ENCODE measurements around the gene BLTP1.
"Not testable (repeated sequence)": the region's sequence is repeated elsewhere in the genome, so short reads cannot be mapped to it uniquely, and the experiment has no call there.

Gene BLTP1

GRCh38 chr4:122151982-122152710 lies at the start of gene BLTP1:
Gene BLTP1, plus strand, starts transcription at chr4:122152331. Its CDS starts 18,317 bp downstream, at chr4:122170648.
- DNase-seq (ENCODE audit: low read depth in 3 of 3): peak; percentile 78 to 80 (median 78)

- DNase-seq (ENCODE audit: low read depth in 3 of 3): no peak
Measured at GRCh38 chr4:122104184-122104583, 47.9 kb upstream of the BLTP1 start.

- DNase-seq (ENCODE audit: low read depth in 3 of 3): no peak
Measured at GRCh38 chr4:122107680-122108079, 44.5 kb upstream of the BLTP1 start.

GRCh38 chr4:122110304-122110703 lies 41.8 kb upstream of the BLTP1 start:
- not testable (repeated sequence) for DNase-seq (ENCODE audit: low read depth in 3 of 3)

GRCh38 chr4:122117743-122118142 lies 34.4 kb upstream of the BLTP1 start:
- DNase-seq (ENCODE audit: low read depth in 3 of 3): no peak

GRCh38 chr4:122118243-122118642 lies 33.9 kb upstream of the BLTP1 start:
- DNase-seq (ENCODE audit: low read depth in 3 of 3): no peak

GRCh38 chr4:122119739-122120138 lies 32.4 kb upstream of the BLTP1 start:
- no peak for DNase-seq (ENCODE audit: low read depth in 3 of 3)

GRCh38 chr4:122121593-122121992 lies 30.5 kb upstream of the BLTP1 start:
- DNase-seq (ENCODE audit: low read depth in 3 of 3): no peak

GRCh38 chr4:122122083-122122482 lies 30.0 kb upstream of the BLTP1 start:
- no peak for DNase-seq (ENCODE audit: low read depth in 3 of 3)

- no peak for DNase-seq (ENCODE audit: low read depth in 3 of 3)
Measured at GRCh38 chr4:122129061-122129460, 23.1 kb upstream of the BLTP1 start.

- no peak for DNase-seq (ENCODE audit: low read depth in 3 of 3)
Measured at GRCh38 chr4:122131562-122132157, 20.5 kb upstream of the BLTP1 start.

- no peak for DNase-seq (ENCODE audit: low read depth in 3 of 3)
Measured at GRCh38 chr4:122132891-122133290, 19.2 kb upstream of the BLTP1 start.

- DNase-seq (ENCODE audit: low read depth in 3 of 3): no peak
Measured at GRCh38 chr4:122139139-122139538, 13.0 kb upstream of the BLTP1 start.

GRCh38 chr4:122140834-122141233 lies 11.3 kb upstream of the BLTP1 start:
- no peak for DNase-seq (ENCODE audit: low read depth in 3 of 3)

- no peak for DNase-seq (ENCODE audit: low read depth in 3 of 3)
Measured at GRCh38 chr4:122142687-122143086, 9.4 kb upstream of the BLTP1 start.

- no peak for DNase-seq (ENCODE audit: low read depth in 3 of 3)
Measured at GRCh38 chr4:122146652-122147051, 5.5 kb upstream of the BLTP1 start.

GRCh38 chr4:122150931-122151330 lies 1.2 kb upstream of the BLTP1 start:
- DNase-seq (ENCODE audit: low read depth in 3 of 3): no peak

GRCh38 chr4:122152711-122153226 lies 638 bp downstream of the BLTP1 start:
- DNase-seq (ENCODE audit: low read depth in 3 of 3): peak in 1 of 3 experiments; percentile 2

- DNase-seq (ENCODE audit: low read depth in 3 of 3): no peak
Measured at GRCh38 chr4:122156819-122157218, 4.7 kb downstream of the BLTP1 start.

GRCh38 chr4:122163301-122163700 lies 11.2 kb downstream of the BLTP1 start:
- no peak for DNase-seq (ENCODE audit: low read depth in 3 of 3)

GRCh38 chr4:122163767-122164166 lies 11.6 kb downstream of the BLTP1 start:
- no peak for DNase-seq (ENCODE audit: low read depth in 3 of 3)

- no peak for DNase-seq (ENCODE audit: low read depth in 3 of 3)
Measured at GRCh38 chr4:122167369-122167768, 15.2 kb downstream of the BLTP1 start.

- no peak for DNase-seq (ENCODE audit: low read depth in 3 of 3)
Measured at GRCh38 chr4:122170775-122171174, 18.6 kb downstream of the BLTP1 start.
